ENCODE data around the gene OCA2. TPM values are rescaled to one million over a fixed set of nuclear protein-coding genes. Genes with fewer than 3 reads are reported as not detected.

Gene OCA2
- total and polyA plus RNA-seq, 2 donors from 2014 or later: 0.45 to 2.5 TPM

DNA sequence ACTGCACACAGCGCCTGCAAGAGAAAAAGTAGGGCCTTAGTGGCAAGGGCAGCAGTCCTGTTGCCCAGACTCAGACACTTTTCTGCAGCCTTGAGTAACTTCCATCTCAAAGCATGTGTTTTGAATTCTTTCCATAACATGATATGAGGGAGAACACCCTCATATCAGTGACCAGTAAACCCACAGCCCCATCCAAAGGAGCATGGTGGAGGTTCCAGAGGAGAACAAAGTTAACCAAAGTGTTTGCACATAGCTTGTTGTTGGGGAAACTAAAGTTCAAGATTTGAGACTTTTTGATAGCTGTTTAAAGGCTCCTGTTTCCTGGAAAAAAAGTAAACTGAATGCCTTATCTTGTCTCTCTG, 74.2 kb downstream of the OCA2 start:
- Histone ChIP-seq H3K36me3 (ENCODE audit: control insufficient read depth in 2 of 3, insufficient read depth in 3 of 3, low read length in 3 of 3) (no peaks in the 10 kb centered on the region), H3K4me1 (ENCODE audit: control insufficient read depth in 2 of 3, insufficient read depth in 2 of 3, low read depth in 1 of 3, low read length in 3 of 3) (peaks cover 0 to 7% (median 0%) of the 10 kb centered on the region in 3 donors), H3K9me3 (ENCODE audit: control insufficient read depth in 2 of 3, insufficient read depth in 1 of 3, low read length in 3 of 3) (no peaks in the 10 kb centered on the region), H3K9ac (ENCODE audit: low read length in 3 of 3) (no peak overlapping the region), H3K27ac (ENCODE audit: low read depth in 2 of 2, low read length in 2 of 2) (no peak overlapping the region), H3K27me3 (ENCODE audit: control insufficient read depth, insufficient read depth, low read length) (no peaks in the 10 kb centered on the region), H3K4me3 (ENCODE audit: low read length in 3 of 3) (no peak overlapping the region)
- FAIRE-seq (no peak), DNase-seq (no peak)
- TF ChIP-seq CTCF (IDR thresholded peaks at IDR 0.05; ENCODE audit: borderline replicate concordance, extremely low read depth, insufficient read depth): no peak
- intact Hi-C loops (cut with DNase I): no loop called here

DNA sequence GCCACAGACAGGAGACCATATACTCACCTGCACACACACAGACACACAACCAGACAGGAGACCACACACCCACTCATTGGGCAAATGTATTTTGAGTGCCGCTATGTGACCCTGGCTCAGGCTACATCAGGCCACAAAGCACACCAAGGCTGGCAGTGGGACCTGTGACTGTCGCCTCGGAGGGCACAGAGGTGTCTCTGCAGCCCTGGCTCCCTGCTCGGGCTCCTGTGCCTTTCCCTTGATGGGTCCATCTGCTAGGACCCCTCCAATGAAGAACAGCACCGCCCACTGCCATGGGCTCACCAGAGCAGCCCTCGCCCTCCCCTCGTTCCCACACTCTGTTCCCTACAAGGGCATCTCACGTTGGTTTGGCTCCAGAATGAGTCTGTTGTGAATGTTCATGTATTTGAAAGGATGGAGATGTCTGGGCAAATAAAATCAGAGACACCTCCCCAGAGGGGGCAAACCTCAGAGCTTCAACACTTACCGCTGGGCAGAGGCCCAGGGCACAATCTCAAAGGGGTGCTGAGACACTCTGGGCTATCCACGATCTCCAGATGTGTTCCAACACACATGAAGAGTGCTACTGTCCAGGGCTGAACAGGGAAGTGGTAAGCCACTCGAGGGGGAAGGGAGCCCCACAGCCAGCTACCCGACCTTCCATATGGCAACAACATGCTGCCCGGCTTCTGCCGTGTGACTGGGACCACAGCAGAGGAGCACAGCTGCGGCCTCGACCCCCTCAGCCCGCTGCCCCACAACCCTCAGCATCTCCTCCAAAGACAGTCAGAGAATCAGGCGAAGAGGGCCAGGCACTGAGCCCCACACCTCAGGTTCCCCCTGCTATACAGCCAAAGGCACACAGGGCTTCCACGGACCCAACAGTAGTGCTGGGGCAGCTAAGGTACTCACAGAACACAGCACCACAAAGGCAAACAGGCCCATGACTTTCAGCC, 74.9 kb downstream of the OCA2 start:
- Histone ChIP-seq H3K27ac (ENCODE audit: low read depth in 2 of 2, low read length in 2 of 2) (no peak overlapping the region), H3K9ac (ENCODE audit: low read length in 3 of 3) (no peak overlapping the region), H3K4me1 (ENCODE audit: control insufficient read depth in 2 of 3, insufficient read depth in 2 of 3, low read depth in 1 of 3, low read length in 3 of 3) (peaks cover 0 to 7% (median 0%) of the 10 kb centered on the region in 3 donors), H3K36me3 (ENCODE audit: control insufficient read depth in 2 of 3, insufficient read depth in 3 of 3, low read length in 3 of 3) (no peaks in the 10 kb centered on the region), H3K9me3 (ENCODE audit: control insufficient read depth in 2 of 3, insufficient read depth in 1 of 3, low read length in 3 of 3) (no peaks in the 10 kb centered on the region), H3K4me3 (ENCODE audit: low read length in 3 of 3) (no peak overlapping the region), H3K27me3 (ENCODE audit: control insufficient read depth, insufficient read depth, low read length) (no peaks in the 10 kb centered on the region)
- TF ChIP-seq CTCF (IDR thresholded peaks at IDR 0.05; ENCODE audit: borderline replicate concordance, extremely low read depth, insufficient read depth): no peak
- FAIRE-seq: no peak
- intact Hi-C loops (cut with DNase I): no loop called here
- DNase-seq: no peak

DNA sequence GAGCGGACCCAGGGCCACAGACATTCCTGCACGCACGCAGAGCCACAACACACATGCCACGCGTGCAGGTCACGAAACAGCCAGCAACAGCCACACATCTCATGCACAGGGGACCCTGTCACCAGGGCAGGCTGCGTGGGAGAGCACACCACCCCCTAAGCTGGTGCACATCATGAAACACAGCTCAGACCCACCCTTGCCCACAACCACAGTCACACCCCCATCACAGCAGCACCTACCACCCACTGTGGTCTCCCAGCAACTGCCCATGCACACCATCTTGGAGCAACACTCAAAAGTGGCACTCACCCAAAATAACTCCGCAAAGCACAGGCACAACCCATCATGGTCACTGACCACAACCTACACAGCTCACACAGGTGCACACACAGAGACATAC, 75.7 kb downstream of the OCA2 start:
- Histone ChIP-seq H3K9me3 (ENCODE audit: control insufficient read depth in 2 of 3, insufficient read depth in 1 of 3, low read length in 3 of 3) (no peaks in the 10 kb centered on the region), H3K27ac (ENCODE audit: low read depth in 2 of 2, low read length in 2 of 2) (no peak overlapping the region), H3K4me1 (ENCODE audit: control insufficient read depth in 2 of 3, insufficient read depth in 2 of 3, low read depth in 1 of 3, low read length in 3 of 3) (peaks cover 0 to 7% (median 0%) of the 10 kb centered on the region in 3 donors), H3K27me3 (ENCODE audit: control insufficient read depth, insufficient read depth, low read length) (no peaks in the 10 kb centered on the region), H3K9ac (ENCODE audit: low read length in 3 of 3) (no peak overlapping the region), H3K4me3 (ENCODE audit: low read length in 3 of 3) (no peak overlapping the region), H3K36me3 (ENCODE audit: control insufficient read depth in 2 of 3, insufficient read depth in 3 of 3, low read length in 3 of 3) (no peaks in the 10 kb centered on the region)
- TF ChIP-seq CTCF (IDR thresholded peaks at IDR 0.05; ENCODE audit: borderline replicate concordance, extremely low read depth, insufficient read depth): no peak
- DNase-seq (no peak), FAIRE-seq (no peak)
- intact Hi-C loops (cut with DNase I): no loop called here
